MM.1S (cell line): ENCODE measurements around the gene PDIA6.

Source experiments
- CTCF ChIP-seq: fragments of 300-600 bp; sonication (generic); IDR thresholded peaks from 2 replicates; pipeline ENCODE4 v1.5.1; 2016; ENCODE audit warnings: antibody characterized with exemption, low read length, mixed read lengths
- EZH2 ChIP-seq: fragments of 300-600 bp; sonication (generic); optimal IDR thresholded peaks from 2 replicates; pipeline ENCODE3; 2017; ENCODE audit warnings: low read depth, mild to moderate bottlenecking, antibody characterized with exemption, low read length, mixed read lengths

- TF ChIP-seq EZH2 (no peak), CTCF (no peak)
Observed at GRCh38 chr2:10860081-10860813, 47.7 kb upstream of the PDIA6 start.
